ENCODE results near the gene FAM185A. TPM values are rescaled to one million over a fixed set of nuclear protein-coding genes. Genes with fewer than 3 reads are reported as not detected.
A peak's percentile ranks its signal among the peaks of the same experiment; 100 is the strongest.

FAM185A gene
- total and polyA plus RNA-seq, 2 of the 13 experiments (the other 11 are each of a cell fraction or from before 2014, with no cell fraction given) = 5.0 to 11.6 TPM

GRCh38 chr7:102834466-102834865 lies 85.7 kb downstream of the FAM185A start (continued):
- TF ChIP-seq ZBTB40 (IDR thresholded peaks at IDR 0.05) (no peak), ZBTB40 (CRISPR knock-in tag; IDR thresholded peaks at IDR 0.05) (no peak), KLF6 (CRISPR knock-in tag; IDR thresholded peaks at IDR 0.05) (no peak)

- CTCF ChIA-PET (ENCODE audit: low intra/inter-chr PET ratio, low total read pairs) = no interaction called here
- no peak overlapping the region for H3K4me2 ChIP-seq (ENCODE audit: low read depth, low read length)
- H3K27me3 ChIP-seq (ENCODE audit: control insufficient read depth in 1 of 2, insufficient read depth in 2 of 2, low read length in 2 of 2) = no peaks in the 10 kb centered on the region
- H3K4me1 ChIP-seq (ENCODE audit: insufficient read depth, low read length) = peaks cover 27% of the 10 kb centered on the region
- no peak overlapping the region for H3K27ac ChIP-seq (ENCODE audit: extremely low read length, insufficient read depth, low read length)
- POLR2A ChIA-PET = no interaction called here
- H4K20me1 ChIP-seq (ENCODE audit: insufficient read depth, low read length) = no peaks in the 10 kb centered on the region
- intact Hi-C loops (cut with micrococcal nuclease; ENCODE audit: unreplicated experiment) = no loop called here
- no peak overlapping the region for H3K4me3 ChIP-seq (replicated peaks in 1 of 3; ENCODE audit: insufficient read depth in 1 of 3, low read depth in 2 of 3, low read length in 3 of 3)
- H2AFZ ChIP-seq (ENCODE audit: low read length) = no peak overlapping the region
- peak; percentile 15 for DNase-seq (ENCODE audit: low spot score)
- no peak overlapping the region for H3K9ac ChIP-seq (ENCODE audit: insufficient read depth, low read depth, low read length)
- TF ChIP-seq MAFF (IDR thresholded peaks at IDR 0.05; ENCODE audit: low read depth, low read length) (peak; percentile 85), SCMH1 (CRISPR knock-in tag; IDR thresholded peaks at IDR 0.05; ENCODE audit: borderline replicate concordance) (no peak), MTA1 (CRISPR knock-in tag; IDR thresholded peaks at IDR 0.05; ENCODE audit: borderline replicate concordance) (no peak), ZNF772 (CRISPR knock-in tag; IDR thresholded peaks at IDR 0.05) (no peak), MAFK (conservative IDR thresholded peaks at IDR 0.05 in 1 of 2, IDR thresholded peaks at IDR 0.05 in 1 of 2; ENCODE audit: low read length in 2 of 2) (peak; percentile 74 to 81)
- no peak for ATAC-seq
- FAIRE-seq = no peak
- H3K9me3 ChIP-seq (ENCODE audit: low read length) = no peaks in the 10 kb centered on the region
- peaks cover 0 to 1% of the 10 kb centered on the region in 2 experiments; a peak in 1 of 5 replicates for H3K36me3 ChIP-seq (replicated peaks in 1 of 2; ENCODE audit: control insufficient read depth in 1 of 2, insufficient read depth in 2 of 2, low read length in 2 of 2)
- H3K79me2 ChIP-seq (ENCODE audit: insufficient read depth, low read length) = no peaks in the 10 kb centered on the region
- in situ Hi-C loops (cut with HindIII; ENCODE audit: extremely low pct_ligation_motif_present, low pct_unique_long_range_greater_than_20kb) = no loop called here
- no TSS peak for BruUV-seq (replicated peaks)
- 76% methylated on average over 1 of the region's 1 CpG for WGBS (ENCODE audit: low lambda C conversion rate)
Measured at GRCh38 chr7:102834999-102835398, 86.2 kb downstream of the FAM185A start.

Measured in HepG2 (cell line).